ENCODE measurements around the gene IRF2BP1.

GRCh38 chr19:45900738-45901431 is 14.9 kb upstream of the IRF2BP1 start:
- TF ChIP-seq, protein P1, sequence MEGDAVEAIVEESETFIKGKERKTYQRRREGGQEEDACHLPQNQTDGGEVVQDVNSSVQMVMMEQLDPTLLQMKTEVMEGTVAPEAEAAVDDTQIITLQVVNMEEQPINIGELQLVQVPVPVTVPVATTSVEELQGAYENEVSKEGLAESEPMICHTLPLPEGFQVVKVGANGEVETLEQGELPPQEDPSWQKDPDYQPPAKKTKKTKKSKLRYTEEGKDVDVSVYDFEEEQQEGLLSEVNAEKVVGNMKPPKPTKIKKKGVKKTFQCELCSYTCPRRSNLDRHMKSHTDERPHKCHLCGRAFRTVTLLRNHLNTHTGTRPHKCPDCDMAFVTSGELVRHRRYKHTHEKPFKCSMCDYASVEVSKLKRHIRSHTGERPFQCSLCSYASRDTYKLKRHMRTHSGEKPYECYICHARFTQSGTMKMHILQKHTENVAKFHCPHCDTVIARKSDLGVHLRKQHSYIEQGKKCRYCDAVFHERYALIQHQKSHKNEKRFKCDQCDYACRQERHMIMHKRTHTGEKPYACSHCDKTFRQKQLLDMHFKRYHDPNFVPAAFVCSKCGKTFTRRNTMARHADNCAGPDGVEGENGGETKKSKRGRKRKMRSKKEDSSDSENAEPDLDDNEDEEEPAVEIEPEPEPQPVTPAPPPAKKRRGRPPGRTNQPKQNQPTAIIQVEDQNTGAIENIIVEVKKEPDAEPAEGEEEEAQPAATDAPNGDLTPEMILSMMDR (IDR thresholded peaks at IDR 0.05): no peak
- no peak for TF ChIP-seq POLR2AphosphoS5 (IDR thresholded peaks at IDR 0.05)
- no peak for TF ChIP-seq POLR2A (IDR thresholded peaks at IDR 0.05)
